NCI-H2081 (cell line): ENCODE measurements around the gene PHEX.

Source experiments
- DNase-seq, 2 experiments: peaks; one replicate each; lab custom pipeline; 2025; lab: John Stamatoyannopoulos, UW

PHEX gene

GRCh38 chrX:22148565-22148964 is 116.4 kb downstream of the PHEX start:
- no peak for DNase-seq

DNA sequence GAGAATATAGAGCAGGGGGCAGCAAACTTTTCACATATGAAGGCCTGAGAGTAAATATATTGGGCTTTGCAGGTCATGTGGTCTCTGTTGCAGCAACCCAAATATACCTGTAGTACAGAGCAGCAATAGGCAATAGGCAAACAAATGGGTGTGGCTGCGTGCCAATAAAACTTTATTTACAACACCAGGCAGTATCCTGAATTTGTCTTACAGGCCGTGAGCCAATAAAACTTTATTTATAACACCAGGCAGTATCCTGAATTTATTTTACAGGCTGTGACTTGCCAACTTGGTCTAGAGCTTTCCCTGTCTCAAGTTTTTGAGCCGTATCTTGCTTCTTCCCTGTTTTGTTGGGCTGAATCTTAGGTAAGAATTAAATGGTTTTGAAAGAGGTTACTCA is 118.2 kb downstream of the PHEX start:
- DNase-seq: no peak

- no peak for DNase-seq
Observed at GRCh38 chrX:22155126-22155525, 123.0 kb downstream of the PHEX start.

- no peak for DNase-seq
Observed at GRCh38 chrX:22159071-22159470, 126.9 kb downstream of the PHEX start.

GRCh38 chrX:22163326-22163725 is 131.2 kb downstream of the PHEX start:
- DNase-seq: peak in 1 of 2 experiments; percentile 7

DNA sequence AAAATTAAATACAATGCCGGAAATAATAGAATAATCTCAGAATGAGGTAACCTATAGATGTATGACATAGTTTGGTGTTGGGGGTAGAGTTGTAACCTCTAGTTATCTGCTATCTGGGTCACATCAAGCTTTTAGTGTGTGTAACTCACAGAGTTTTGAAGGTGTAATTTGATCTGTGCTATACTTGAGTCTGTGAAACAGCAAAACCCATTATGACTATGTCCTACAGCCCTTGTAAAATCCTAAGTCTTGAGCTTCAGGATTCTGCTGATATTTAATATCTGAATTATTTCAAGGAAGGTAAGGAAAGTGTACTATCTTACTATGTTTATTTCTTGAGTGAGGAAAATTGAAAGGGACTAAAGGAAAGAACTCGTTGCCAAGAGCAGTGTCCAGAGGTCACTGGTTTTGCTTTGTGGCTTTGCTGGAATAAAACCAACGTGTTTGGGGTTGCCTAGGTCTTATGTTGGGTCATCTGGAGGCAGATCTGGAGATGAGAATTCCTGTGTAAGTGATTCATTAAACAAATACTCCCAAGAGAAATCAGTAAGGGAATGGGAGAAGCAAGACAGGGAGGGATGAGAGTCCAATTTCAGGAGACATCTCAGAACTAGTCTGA is 132.8 kb downstream of the PHEX start:
- no peak for DNase-seq

DNA sequence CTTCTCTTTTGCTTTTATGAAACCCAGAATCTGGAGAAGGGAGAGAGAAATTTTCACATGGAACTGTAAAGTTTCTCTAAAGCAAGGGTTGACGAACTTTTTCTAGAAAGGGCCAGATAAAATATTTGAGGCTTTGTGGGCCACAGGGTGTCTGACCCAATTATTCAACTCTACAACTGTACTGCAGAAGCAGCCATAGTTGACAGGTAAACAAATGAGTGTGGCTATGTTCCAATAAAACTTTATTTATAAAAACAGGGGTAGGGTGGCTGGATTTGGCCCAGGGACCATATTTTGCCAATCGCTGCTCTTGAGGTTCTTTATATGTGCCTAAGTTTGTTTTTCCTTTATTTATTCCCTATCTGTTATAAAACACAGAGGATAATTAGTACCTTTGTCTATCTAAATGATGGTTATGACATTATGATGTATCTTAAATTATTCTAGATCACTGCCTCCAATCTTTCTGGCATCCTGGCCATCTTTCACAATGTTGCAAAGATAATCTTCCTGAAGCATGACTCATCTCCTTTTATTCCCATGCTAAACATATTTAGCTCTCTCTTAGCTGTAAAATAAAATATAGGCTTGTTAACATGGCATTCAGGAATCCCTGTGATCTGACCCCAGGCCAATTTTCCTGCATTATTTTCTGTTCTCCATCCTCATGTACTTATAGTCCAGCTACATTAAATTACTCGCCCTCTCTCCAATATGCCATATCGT is 133.8 kb downstream of the PHEX start:
- DNase-seq: peak in 1 of 2 experiments; percentile 57

DNA sequence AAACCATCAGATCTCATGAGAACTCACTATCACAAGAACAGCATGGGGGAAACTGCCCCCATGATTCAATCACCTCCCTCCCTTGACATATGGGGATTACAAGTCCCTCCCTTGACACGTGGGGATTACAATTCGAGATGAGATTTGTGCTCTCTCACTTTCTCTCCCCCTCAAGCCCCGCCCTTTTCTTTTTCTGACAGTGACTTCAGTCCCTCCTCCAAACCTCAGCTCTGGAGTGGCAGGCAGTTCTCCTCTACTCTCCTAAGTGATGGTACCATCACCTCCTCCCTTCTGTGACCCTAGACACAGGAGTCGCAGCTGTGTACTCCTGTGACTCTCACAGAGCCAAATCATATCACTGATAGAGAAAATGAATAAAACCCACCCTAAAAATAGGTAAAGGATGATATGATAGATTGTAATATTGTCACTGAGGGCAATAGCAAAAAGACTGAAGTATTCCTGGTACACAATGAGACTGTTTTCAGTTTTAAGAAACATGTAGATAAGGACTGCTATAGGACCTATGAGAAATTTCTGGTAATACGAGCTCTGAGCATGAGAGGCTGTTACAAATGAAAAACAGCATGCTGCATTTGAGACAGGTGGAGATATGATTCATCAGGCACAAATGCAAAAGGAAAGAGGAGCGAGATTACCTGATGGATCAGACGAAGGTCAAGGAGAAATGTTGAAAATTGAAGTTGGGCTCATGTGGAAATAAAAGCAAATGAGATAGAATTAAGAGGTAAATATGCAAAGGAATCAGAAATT is 139.3 kb downstream of the PHEX start:
- DNase-seq: no peak

- no peak for DNase-seq
Observed at GRCh38 chrX:22173966-22174365, 141.8 kb downstream of the PHEX start.

DNA sequence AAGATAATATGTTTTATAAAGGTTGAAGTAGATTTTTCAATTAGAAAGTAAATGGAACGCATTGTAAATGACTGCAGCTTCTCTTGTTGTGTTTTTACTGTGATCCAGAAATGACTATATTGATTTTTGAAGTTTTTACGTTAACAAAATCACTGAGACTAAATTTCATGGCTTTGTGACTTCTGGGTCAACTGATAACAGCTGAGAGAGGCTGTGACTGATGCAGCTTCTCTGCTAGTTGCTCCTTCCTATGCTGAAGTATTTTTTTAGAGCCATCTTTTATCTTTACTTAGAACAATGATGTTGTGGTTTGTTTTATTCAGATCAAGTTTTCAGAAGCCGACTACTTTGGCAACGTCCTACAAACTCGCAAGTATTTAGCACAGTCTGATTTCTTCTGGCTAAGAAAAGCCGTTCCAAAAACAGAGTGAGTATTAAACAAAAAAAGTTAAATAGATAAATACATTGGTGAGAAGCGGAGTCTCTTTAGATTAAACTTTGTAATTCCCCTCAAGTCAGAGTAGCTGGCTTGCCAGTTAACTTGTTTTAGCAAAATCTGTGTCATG is 145.9 kb downstream of the PHEX start:
- DNase-seq: no peak

GRCh38 chrX:22184096-22184495 is 152.0 kb downstream of the PHEX start:
- DNase-seq: no peak

GRCh38 chrX:22186165-22186564 is 154.0 kb downstream of the PHEX start:
- DNase-seq: no peak

DNA sequence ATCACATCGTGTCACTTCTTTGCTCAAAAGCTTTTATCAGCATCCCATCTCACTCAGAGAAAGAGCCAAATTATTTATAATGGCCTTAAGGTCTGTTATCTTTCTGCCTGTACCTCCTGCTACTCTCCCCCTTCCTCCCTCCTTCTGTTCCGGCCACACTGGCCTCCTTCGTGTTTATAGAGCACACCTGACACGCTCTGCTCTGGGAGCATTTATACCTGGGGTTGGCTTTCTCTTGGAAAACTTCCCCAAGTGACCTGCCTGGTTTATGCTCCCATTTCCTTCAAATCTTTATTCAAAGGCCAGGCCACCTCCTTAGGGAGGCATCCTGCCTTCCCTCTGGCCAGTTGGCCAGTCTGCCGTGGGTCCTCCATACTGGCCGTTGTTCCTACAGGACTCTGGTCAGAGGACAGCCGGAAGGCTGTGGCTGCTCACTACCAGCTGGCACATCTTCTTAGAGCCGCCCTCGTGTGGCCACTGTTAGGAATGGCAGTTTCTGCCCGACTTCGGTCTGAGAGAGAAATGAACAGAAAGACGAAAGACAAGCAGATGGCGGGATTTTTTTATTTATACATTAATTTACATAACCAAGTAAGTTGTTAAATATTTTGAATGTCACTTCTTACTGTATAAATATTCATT is 160.4 kb downstream of the PHEX start:
- DNase-seq: peak; percentile 58 to 66

DNA sequence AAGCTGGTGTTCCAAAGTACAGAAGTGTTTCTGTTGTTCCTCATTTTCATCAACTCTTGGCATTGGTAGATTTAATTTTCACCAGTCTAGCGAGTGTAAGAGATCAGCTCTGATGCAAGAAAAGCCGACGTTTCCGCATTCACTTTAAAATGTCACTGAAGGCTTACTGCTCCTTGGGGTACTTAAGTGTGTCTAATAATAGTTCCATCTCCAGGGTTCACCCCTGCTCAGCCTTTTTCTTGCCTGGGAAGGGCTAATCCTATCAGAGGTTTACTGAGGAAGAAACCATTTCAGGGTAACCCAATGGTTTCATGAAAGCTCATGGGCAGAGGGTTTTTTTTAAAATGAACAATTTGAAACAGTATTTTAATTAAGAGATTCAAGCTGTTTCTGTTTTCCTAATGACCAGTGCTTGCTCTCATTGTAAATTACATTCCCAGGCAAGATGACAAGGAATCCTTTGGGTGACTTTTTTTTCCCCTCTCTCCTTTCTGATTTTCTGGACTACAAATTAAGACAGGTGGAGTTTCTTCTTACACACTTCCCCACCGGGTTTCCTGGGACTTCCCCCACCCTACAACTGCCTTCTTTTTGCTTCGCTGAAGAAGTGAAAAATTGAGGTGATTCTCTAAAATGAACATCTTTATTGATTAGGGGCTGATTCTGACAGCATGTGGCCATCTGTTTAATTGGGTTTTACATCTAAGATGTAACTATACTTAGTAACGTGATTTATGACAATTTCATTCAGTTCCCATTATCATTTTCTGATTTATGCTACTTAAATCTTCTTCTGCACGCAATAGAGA is 161.9 kb downstream of the PHEX start:
- no peak for DNase-seq

GRCh38 chrX:22194660-22194945 is 162.5 kb downstream of the PHEX start:
- no peak for DNase-seq

DNA sequence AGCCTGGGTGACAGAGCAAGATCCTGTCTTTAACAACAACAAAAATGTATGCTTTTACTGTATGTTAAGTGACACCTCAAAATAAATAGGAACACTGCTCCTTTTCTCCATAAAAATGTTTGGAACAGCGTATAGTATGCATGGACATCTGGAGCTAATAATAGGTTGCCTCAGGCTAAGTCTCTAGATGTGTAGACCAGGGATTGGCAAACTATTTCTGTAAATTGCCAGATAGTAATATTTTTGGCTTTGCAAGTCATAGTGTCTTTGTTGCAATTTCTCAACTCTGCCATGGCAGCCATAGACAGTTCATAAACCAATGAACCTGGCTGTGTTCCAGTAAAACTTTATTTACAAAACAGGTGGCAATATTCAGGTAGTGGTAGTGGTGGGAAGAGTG is 164.0 kb downstream of the PHEX start:
- DNase-seq: no peak

DNA sequence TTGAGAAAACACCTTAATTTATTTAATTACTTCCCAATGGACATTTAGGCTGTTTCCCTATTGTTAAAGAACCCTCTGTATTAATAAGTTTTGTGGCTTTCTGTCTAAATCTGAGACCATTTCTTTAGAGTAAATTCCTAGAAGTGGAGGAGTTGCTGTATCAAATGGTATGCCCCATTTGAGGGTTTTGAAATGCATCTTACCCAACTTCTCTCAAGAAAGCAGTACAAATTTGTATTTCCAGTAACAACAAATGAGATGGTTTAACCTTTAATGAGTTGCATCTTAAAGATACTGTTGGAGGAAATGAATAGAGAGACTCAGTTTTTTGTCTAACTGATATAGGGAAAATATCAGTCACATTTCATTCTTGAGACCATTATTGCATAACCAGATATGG is 170.1 kb downstream of the PHEX start:
- no peak for DNase-seq

DNA sequence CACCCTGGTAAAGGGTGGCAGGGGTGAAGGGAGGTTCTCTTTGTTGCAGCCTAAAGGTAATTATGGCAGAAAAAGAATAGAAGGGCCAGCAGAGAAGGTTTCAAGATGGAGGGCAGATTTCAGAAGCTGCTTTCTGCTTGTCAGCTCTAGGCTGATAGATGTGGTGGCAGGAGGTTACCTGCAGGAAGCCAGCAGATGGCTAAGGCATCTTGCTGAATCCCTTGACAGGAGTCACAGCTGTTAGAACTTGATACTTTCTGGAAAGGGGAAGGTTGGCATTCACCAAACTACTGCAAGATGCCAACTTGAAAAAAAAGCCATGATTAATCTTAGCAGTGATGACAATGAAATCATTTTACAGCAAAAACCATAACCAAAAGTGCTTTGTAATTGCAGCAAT is 171.1 kb downstream of the PHEX start:
- DNase-seq: no peak

DNA sequence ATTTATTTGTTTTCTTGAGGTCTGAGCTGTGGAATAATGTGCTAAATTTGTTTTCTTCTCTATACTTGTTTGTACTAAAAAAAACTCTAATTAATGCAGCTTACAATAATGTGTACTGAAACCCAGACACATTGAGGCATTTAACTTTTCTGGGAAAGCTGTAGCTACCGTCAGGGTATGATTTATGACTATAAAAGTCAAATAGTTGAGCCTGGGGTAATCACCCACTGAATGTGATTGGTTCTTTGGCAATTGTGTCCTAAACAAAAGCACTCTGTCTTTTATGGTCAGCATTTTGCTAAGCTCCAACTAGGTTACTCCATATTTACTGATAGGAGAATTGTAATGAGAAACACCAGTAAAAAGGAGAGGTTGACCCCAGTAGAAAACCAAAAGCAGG is 174.7 kb downstream of the PHEX start:
- DNase-seq: no peak

DNA sequence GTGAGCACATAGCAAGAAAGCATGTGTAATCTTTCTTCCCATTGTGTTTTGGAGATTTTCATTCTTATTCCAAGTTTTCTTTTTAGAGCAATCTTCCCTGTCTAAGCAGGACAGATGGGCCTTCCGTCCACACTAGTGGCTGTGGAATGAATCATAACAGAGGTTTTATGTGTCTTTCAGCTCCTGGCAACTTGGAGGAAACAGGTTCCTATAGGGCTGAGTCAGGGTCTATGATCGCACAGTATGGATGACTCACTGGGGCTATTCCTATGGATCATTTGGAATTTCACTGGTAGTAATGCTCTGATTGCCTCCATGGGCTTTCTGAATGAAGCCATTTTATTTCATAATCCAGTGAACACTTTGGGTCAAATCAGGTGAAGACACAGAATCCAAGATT is 188.8 kb downstream of the PHEX start:
- no peak for DNase-seq

DNA sequence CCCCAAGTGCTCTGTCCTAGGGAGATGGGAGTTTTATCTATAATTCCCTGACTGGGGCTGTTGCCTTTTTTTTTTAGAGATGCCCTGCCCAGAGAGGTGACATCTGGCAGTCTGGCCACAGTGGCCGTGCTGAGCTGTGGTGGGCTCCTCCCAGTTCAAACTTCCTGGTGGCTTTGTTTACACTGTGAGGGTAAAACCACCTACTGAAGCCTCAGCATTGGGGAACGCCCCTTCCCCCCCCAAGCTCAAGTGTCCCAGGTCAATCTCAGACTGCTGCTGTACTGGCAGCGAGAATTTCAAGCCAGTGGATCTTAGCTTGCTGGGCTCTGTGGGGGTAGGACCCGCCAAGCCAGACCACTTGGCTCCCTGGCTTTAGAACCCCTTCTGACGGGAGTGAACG is 202.3 kb downstream of the PHEX start:
- DNase-seq: no peak

GRCh38 chrX:22237479-22237878 is 205.4 kb downstream of the PHEX start:
- no peak for DNase-seq
